T-helper 1 cell treated with Interleukin-12 subunit alpha and Interleukin-12 subunit beta and Interleukin-4 antibody, amounts not matched to agents 30 μg/mL and 1 μg/mL, for 36 hours (primary cell): ENCODE data around the gene ZNF337.
"Not testable (repeated sequence)": the region's sequence is repeated elsewhere in the genome, so short reads cannot be mapped to it uniquely, and the experiment has no call there.

Experiments
- H3K27ac Mint-ChIP-seq: one replicate; pipeline ENCODE4 v1.8.0; 2021; ENCODE audit warnings: mild to moderate bottlenecking, mixed read lengths
- H3K27me3 Mint-ChIP-seq: one replicate; pipeline ENCODE4 v1.8.0; 2021; ENCODE audit warnings: low read depth, mixed read lengths
- H3K36me3 Mint-ChIP-seq: one replicate; pipeline ENCODE4 v1.8.0; 2021; ENCODE audit warnings: low read depth, mixed read lengths
- H3K4me1 Mint-ChIP-seq: one replicate; pipeline ENCODE4 v1.8.0; 2021; ENCODE audit warnings: low read depth, mixed read lengths
- H3K4me3 Mint-ChIP-seq: one replicate; pipeline ENCODE4 v1.8.0; 2021; ENCODE audit warnings: mild to moderate bottlenecking, moderate library complexity, mixed read lengths
- H3K9me3 Mint-ChIP-seq: one replicate; pipeline ENCODE4 v1.8.0; 2021; ENCODE audit warnings: mixed read lengths

The ZNF337 gene

GRCh38 chr20:25676164-25676809 is 20.4 kb downstream of the ZNF337 start:
- H3K36me3 Mint-ChIP-seq, result peaks cover 64% of the 10 kb centered on the region
- H3K4me3 Mint-ChIP-seq, result no peak overlapping the region
- H3K27me3 Mint-ChIP-seq, result no peaks in the 10 kb centered on the region
- peaks cover 7% of the 10 kb centered on the region for H3K4me1 Mint-ChIP-seq
- no peak overlapping the region for H3K27ac Mint-ChIP-seq
- no peaks in the 10 kb centered on the region for H3K9me3 Mint-ChIP-seq

GRCh38 chr20:25675161-25675560 is 21.5 kb downstream of the ZNF337 start:
- no peak overlapping the region for H3K27ac Mint-ChIP-seq
- H3K27me3 Mint-ChIP-seq, result no peaks in the 10 kb centered on the region
- H3K9me3 Mint-ChIP-seq, result no peaks in the 10 kb centered on the region
- H3K4me1 Mint-ChIP-seq, result peaks cover 7% of the 10 kb centered on the region
- peaks cover 59% of the 10 kb centered on the region for H3K36me3 Mint-ChIP-seq
- no peak overlapping the region for H3K4me3 Mint-ChIP-seq

DNA sequence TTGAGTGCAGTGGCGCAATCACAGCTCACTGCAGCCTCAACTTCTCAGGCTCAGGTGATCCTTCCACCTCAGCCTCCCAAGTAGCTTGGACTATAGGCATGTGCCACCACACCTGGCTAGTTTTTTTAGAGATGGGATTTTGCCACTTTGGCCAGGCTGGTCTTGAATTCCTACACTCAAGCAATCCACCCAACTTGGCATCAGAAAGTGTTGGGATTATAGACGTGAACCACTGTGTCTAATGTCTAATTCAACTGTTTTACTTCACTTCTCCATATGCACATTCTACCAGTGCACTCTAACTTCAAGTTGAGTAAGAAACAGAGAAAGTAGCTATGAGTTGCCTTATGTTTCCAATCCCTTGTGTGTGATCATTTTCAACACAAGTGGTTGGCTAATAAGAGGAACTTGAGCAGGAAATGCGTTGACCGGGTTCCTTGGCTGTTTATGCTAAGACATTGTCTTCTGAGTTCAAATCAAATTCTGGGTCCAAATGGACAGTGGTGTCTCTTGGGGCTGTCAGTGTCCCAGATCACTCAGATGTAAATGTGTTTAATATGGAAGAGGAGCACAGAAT is 23.9 kb downstream of the ZNF337 start:
- no peak overlapping the region for H3K4me3 Mint-ChIP-seq
- H3K27me3 Mint-ChIP-seq, result no peaks in the 10 kb centered on the region
- peaks cover 39% of the 10 kb centered on the region for H3K36me3 Mint-ChIP-seq

DNA sequence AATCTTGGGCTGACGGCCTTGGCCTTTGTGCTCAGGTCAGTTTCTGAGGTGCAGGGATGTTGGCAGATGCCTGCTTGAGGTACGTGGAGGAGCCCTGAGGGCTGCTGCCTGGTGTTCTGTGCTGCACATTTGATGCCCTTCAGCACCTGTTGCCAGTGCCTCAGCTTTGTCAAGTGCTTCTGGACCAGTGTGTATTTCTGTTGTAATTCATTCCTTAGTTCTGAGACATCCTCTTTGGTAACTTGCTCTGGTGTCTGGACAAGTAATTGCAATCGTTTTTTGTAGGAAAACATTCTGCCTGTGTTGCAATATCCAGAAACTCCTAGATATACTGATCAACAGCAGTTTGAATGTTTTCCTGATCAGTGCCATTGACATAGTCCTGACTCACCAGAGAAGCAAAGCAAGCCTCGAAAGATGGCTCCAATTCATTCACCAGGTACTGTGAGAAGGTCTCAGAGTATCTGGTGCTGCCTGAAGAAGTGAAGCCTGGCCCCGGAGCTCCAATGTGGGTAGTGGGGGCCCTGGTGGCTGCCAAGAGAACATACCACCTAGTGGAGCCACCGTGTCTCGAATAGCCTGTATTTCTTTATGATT is 26.7 kb downstream of the ZNF337 start:
- Mint-ChIP-seq H3K9me3 (no peaks in the 10 kb centered on the region), H3K4me1 (no peaks in the 10 kb centered on the region), H3K27ac (no peak overlapping the region)

More for the DNA sequence above, 23.9 kb downstream of the ZNF337 start:
- Mint-ChIP-seq H3K27ac (no peak overlapping the region), H3K4me1 (peaks cover 7% of the 10 kb centered on the region), H3K9me3 (no peaks in the 10 kb centered on the region)

GRCh38 chr20:25668446-25668845 is 28.2 kb downstream of the ZNF337 start:
- no peak overlapping the region for H3K27ac Mint-ChIP-seq
- no peak overlapping the region for H3K4me3 Mint-ChIP-seq
- H3K9me3 Mint-ChIP-seq, result no peaks in the 10 kb centered on the region
- H3K4me1 Mint-ChIP-seq, result no peaks in the 10 kb centered on the region
- no peaks in the 10 kb centered on the region for H3K27me3 Mint-ChIP-seq
- H3K36me3 Mint-ChIP-seq, result peaks cover 6% of the 10 kb centered on the region

More for the DNA sequence above, 26.7 kb downstream of the ZNF337 start:
- Mint-ChIP-seq H3K36me3 (peaks cover 18% of the 10 kb centered on the region), H3K27me3 (no peaks in the 10 kb centered on the region), H3K4me3 (no peak overlapping the region)

GRCh38 chr20:25659999-25660398 is 36.7 kb downstream of the ZNF337 start:
- Mint-ChIP-seq H3K9me3 (no peaks in the 10 kb centered on the region), H3K27ac (no peak overlapping the region), H3K4me1 (peaks cover 2% of the 10 kb centered on the region), H3K36me3 (no peaks in the 10 kb centered on the region), H3K27me3 (no peaks in the 10 kb centered on the region), H3K4me3 (no peak overlapping the region)

DNA sequence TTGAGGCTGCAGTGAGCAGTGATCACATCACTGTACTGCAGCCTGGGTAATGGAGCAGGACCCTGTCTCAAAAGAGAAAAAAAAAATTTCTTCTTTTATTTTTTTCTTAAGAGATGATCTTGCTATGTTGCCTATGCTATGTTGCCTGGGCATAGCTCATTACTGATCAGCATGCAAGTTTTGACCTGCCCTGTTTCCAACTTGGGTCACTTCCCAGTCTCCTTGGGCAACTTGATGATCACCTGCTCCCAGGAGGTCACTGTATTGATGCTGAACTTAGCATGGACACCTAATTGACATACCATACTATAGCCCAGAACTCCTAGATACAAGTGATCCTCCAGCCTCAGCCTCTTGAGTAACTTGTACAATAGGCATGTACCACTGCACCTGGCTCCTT is 42.2 kb downstream of the ZNF337 start:
- peaks cover 2% of the 10 kb centered on the region for H3K4me1 Mint-ChIP-seq
- no peaks in the 10 kb centered on the region for H3K27me3 Mint-ChIP-seq
- H3K9me3 Mint-ChIP-seq, result no peaks in the 10 kb centered on the region
- peaks cover 1% of the 10 kb centered on the region for H3K36me3 Mint-ChIP-seq
- H3K27ac Mint-ChIP-seq, result no peak overlapping the region
- no peak overlapping the region for H3K4me3 Mint-ChIP-seq

GRCh38 chr20:25652866-25653265 is 43.8 kb downstream of the ZNF337 start:
- not testable (repeated sequence) for H3K9me3 Mint-ChIP-seq, H3K36me3 Mint-ChIP-seq, H3K4me3 Mint-ChIP-seq, H3K27me3 Mint-ChIP-seq, H3K27ac Mint-ChIP-seq, H3K4me1 Mint-ChIP-seq

GRCh38 chr20:25644814-25645213 is 51.8 kb downstream of the ZNF337 start:
- peaks cover 21% of the 10 kb centered on the region for H3K36me3 Mint-ChIP-seq
- peaks cover 4% of the 10 kb centered on the region for H3K4me1 Mint-ChIP-seq
- H3K27me3 Mint-ChIP-seq, result no peaks in the 10 kb centered on the region
- peaks cover 6% of the 10 kb centered on the region for H3K9me3 Mint-ChIP-seq
- no peak overlapping the region for H3K27ac Mint-ChIP-seq
- H3K4me3 Mint-ChIP-seq, result no peak overlapping the region

DNA sequence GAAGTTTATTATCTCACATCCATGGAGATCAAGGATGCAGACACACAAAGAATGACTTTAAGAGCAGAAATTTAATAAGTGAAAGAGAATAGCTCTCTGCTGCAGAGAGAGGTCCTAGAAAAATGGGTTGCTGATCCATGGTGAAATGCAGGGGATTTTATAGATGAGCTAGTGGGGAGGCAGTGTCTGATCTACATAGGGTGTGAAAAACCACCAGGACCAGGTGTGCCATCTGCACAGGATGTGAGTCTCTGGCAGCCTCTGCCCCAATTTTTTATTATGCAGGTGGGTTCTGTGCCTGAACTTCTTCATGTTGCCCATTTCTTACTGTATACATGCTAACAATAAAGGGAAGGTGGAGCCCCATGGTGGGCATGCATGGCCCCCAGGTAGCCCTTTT is 52.9 kb downstream of the ZNF337 start:
- Mint-ChIP-seq H3K9me3 (peaks cover 6% of the 10 kb centered on the region), H3K4me1 (peaks cover 4% of the 10 kb centered on the region)

GRCh38 chr20:25637247-25637646 is 59.4 kb downstream of the ZNF337 start:
- H3K4me3 Mint-ChIP-seq, result no peak overlapping the region
- no peaks in the 10 kb centered on the region for H3K27me3 Mint-ChIP-seq
- H3K36me3 Mint-ChIP-seq, result peaks cover 30% of the 10 kb centered on the region
- peaks cover 2% of the 10 kb centered on the region for H3K4me1 Mint-ChIP-seq
- H3K27ac Mint-ChIP-seq, result no peak overlapping the region
- H3K9me3 Mint-ChIP-seq, result peaks cover 18% of the 10 kb centered on the region

More for the DNA sequence above, 52.9 kb downstream of the ZNF337 start:
- Mint-ChIP-seq H3K27me3 (no peaks in the 10 kb centered on the region), H3K27ac (no peak overlapping the region), H3K36me3 (peaks cover 20% of the 10 kb centered on the region), H3K4me3 (no peak overlapping the region)

GRCh38 chr20:25632940-25633790 is 63.5 kb downstream of the ZNF337 start:
- H3K27me3 Mint-ChIP-seq, result no peaks in the 10 kb centered on the region
- H3K4me1 Mint-ChIP-seq, result peaks cover 2% of the 10 kb centered on the region
- peaks cover 44% of the 10 kb centered on the region for H3K9me3 Mint-ChIP-seq
- H3K27ac Mint-ChIP-seq, result no peak overlapping the region
- no peak overlapping the region for H3K4me3 Mint-ChIP-seq
- H3K36me3 Mint-ChIP-seq, result peaks cover 26% of the 10 kb centered on the region

GRCh38 chr20:25630615-25631014 is 66.0 kb downstream of the ZNF337 start:
- H3K4me3 Mint-ChIP-seq, H3K27me3 Mint-ChIP-seq, H3K4me1 Mint-ChIP-seq, H3K27ac Mint-ChIP-seq: not testable (repeated sequence)
- Mint-ChIP-seq H3K36me3 (peaks cover 22% of the 10 kb centered on the region), H3K9me3 (peaks cover 38% of the 10 kb centered on the region)

DNA sequence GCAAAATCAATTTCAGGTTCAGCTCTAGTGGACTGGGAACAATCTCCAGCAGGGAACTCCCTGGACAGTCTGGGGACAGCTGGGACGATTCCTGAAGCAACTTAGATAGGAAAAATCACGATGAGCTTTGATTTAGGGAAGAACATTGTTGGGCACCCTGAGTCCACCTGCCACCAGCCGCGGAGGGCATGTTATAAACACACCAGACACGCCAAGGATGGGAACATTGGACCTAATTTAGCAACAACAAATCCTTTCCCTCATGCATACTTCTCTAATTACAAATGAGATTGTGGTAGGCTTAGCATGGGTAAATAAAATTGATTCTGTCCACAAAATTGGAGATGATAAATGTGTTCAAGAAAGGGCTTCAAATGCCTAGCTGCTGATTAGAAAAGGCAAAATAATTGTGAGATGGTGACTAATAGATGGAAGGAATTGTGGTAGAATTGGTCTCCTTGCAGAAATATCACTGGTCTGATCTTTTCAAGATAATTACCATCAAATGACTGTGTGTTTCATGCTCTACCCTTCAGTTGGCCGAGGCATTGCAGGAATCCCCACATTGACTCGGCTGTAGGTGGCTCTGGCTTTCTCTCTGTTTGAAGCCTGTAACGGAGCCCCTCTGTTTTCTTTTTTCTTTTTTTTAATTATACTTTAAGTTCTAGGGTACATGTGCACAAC is 66.7 kb downstream of the ZNF337 start:
- H3K36me3 Mint-ChIP-seq, result peaks cover 17% of the 10 kb centered on the region
- no peak overlapping the region for H3K4me3 Mint-ChIP-seq
- H3K9me3 Mint-ChIP-seq, result peaks cover 38% of the 10 kb centered on the region
- peaks cover 2% of the 10 kb centered on the region for H3K4me1 Mint-ChIP-seq
- no peaks in the 10 kb centered on the region for H3K27me3 Mint-ChIP-seq
- no peak overlapping the region for H3K27ac Mint-ChIP-seq
